Activated CD4-positive, alpha-beta T cell treated with anti-CD3 and anti-CD28 coated beads, Interleukin-2, amount 50 U/mL, for 1 hour (primary cell): ENCODE measurements around the gene NELFB.
"Not testable (repeated sequence)": the region's sequence is repeated elsewhere in the genome, so short reads cannot be mapped to it uniquely, and the experiment has no call there.

Source experiments
- DNase-seq: peaks from one replicate; pipeline ENCODE4 v3.0.0-alpha.2; 2020

NELFB gene

GRCh38 chr9:137250329-137251193 is 4.6 kb upstream of the NELFB start:
- DNase-seq = no peak

GRCh38 chr9:137251194-137251461 is 4.0 kb upstream of the NELFB start, which contains the start of gene STPG3:
Gene STPG3 (plus strand): TSS chr9:137251286. CDS start chr9:137251287, 1 bp downstream.
- DNase-seq = no peak

- DNase-seq = no peak
These were observed 3.4 kb upstream of the NELFB start for GRCh38 chr9:137251490-137252268.

- DNase-seq = no peak
These were observed 2.3 kb upstream of the NELFB start for GRCh38 chr9:137252555-137253506.

GRCh38 chr9:137253717-137254623 is 1.2 kb upstream of the NELFB start:
- DNase-seq = no peak

- no peak for DNase-seq
These were observed 454 bp downstream of the NELFB start for GRCh38 chr9:137255448-137256114.

- no peak for DNase-seq
These were observed 1.2 kb downstream of the NELFB start for GRCh38 chr9:137256362-137256761.

GRCh38 chr9:137256856-137257255 is 1.7 kb downstream of the NELFB start:
- no peak for DNase-seq

- not testable (repeated sequence) for DNase-seq
These were observed 7.2 kb downstream of the NELFB start for GRCh38 chr9:137262173-137262908.

- no peak for DNase-seq
These were observed 7.8 kb downstream of the NELFB start for GRCh38 chr9:137262909-137263285.

- no peak for DNase-seq
These were observed 8.4 kb downstream of the NELFB start for GRCh38 chr9:137263506-137263905.

- DNase-seq = no peak
These were observed 8.9 kb downstream of the NELFB start for GRCh38 chr9:137264067-137264466.

- no peak for DNase-seq
These were observed 10.5 kb downstream of the NELFB start for GRCh38 chr9:137265496-137266161.

- no peak for DNase-seq
These were observed 11.0 kb downstream of the NELFB start for GRCh38 chr9:137266162-137266527.

GRCh38 chr9:137266585-137267453 is 11.7 kb downstream of the NELFB start:
- DNase-seq = no peak

- no peak for DNase-seq
These were observed 12.8 kb downstream of the NELFB start for GRCh38 chr9:137267933-137268355.

GRCh38 chr9:137268538-137269201 is 13.5 kb downstream of the NELFB start:
- no peak for DNase-seq

GRCh38 chr9:137269231-137269772 is 14.2 kb downstream of the NELFB start:
- DNase-seq = no peak
